Spleen (tissue), 11 donors: ENCODE data around the gene C14orf132. TPM values are rescaled to one million over a fixed set of nuclear protein-coding genes. Genes with fewer than 3 reads are reported as not detected.

Source experiments
- DNase-seq: peaks from one replicate; pipeline ENCODE4 v3.0.0-alpha.2; 2020
- H3K27ac ChIP-seq, 8 donors: fragments of 200-600 bp; sonication (generic) in 7 of 8; 1 replicate in 4 of 8; 2 replicates in 4 of 8; pipeline versions ENCODE4 v1.5.0 to v1.8.0; 2016 to 2021; ENCODE audit warnings: inconsistent platforms in 4 of 8, mild to moderate bottlenecking in 4 of 8, moderate library complexity in 1 of 8
- H3K27me3 ChIP-seq, 7 donors: fragments of 200-600 bp; sonication (generic) in 6 of 7; replicated peaks in 1 of 7; 1 replicate in 4 of 7; 2 replicates in 3 of 7; pipeline versions ENCODE4 v1.5.0 to v1.8.0; 2016 to 2021; ENCODE audit warnings: inconsistent platforms in 3 of 7, mild to moderate bottlenecking in 1 of 7
- H3K36me3 ChIP-seq, 6 donors: fragments of 200-600 bp; sonication (generic) in 5 of 6; 1 replicate in 4 of 6; 2 replicates in 2 of 6; pipeline versions ENCODE4 v1.5.0 to v1.8.0; 2016 to 2021; ENCODE audit warnings: inconsistent platforms in 2 of 6
- H3K4me1 ChIP-seq, 6 donors: fragments of 200-600 bp; sonication (generic) in 5 of 6; 1 replicate in 3 of 6; 2 replicates in 3 of 6; pipeline versions ENCODE4 v1.5.0 to v1.8.0; 2016 to 2021; ENCODE audit warnings: inconsistent platforms in 3 of 6
- H3K4me3 ChIP-seq, 8 donors: fragments of 200-600 bp; sonication (generic) in 7 of 8; 1 replicate in 4 of 8; 2 replicates in 4 of 8; pipeline versions ENCODE4 v1.5.0 to v1.8.0; 2016 to 2021; ENCODE audit warnings: inconsistent platforms in 4 of 8, mild to moderate bottlenecking in 4 of 8, moderate library complexity in 2 of 8
- H3K9me3 ChIP-seq, 8 donors: fragments of 200-600 bp; sonication (generic) in 7 of 8; 1 replicate in 4 of 8; 2 replicates in 4 of 8; pipeline versions ENCODE4 v1.5.0 to v1.8.0; 2016 to 2021; ENCODE audit warnings: inconsistent platforms in 4 of 8
- POLR2A ChIP-seq, 3 donors: fragments of 450-650 bp; IDR thresholded peaks; one replicate each; pipeline ENCODE4 v1.5.1; 2017; ENCODE audit warnings: antibody characterized with exemption in 3 of 3, mild to moderate bottlenecking in 1 of 3
- POLR2AphosphoS5 ChIP-seq, 3 donors: sonication (generic); formaldehyde crosslinking; IDR thresholded peaks; one replicate each; pipeline ENCODE4 v1.5.1; 2017; ENCODE audit warnings: antibody characterized with exemption in 3 of 3
- WGBS, 5 donors: extraction: QIAGEN DNeasy Blood & Tissue Kit in 3 of 5; methylation state at CpG; one replicate each; pipeline versions ENCODE4 v1.1.5 to v1.1.7; 2013 to 2018; 5-methylcytosine and 5-hydroxymethylcytosine counted together
- intact Hi-C: fragments of 100-400 bp; cut with DNase I; formaldehyde crosslinking; loops from one replicate; pipeline ENCODE4 v1.15.0; 2023; ENCODE audit warnings: low total_unique reads
- polyA plus RNA-seq, 3 donors: library from polyadenylated mRNA; stranded (reverse); fragments of 200-250 nt; gene quantifications; one replicate each; pipeline ENCODE4 v1.2.1, GENCODE V29; 2013
- total RNA-seq, 7 donors: library from RNA; depleted of rRNA in 3 of 7; stranded (reverse); fragments of >200 nt in 3 of 7; fragmentation: NEBNext Ultra II Directional in 4 of 7; extraction: Animal tissue kit (Norgen Biotek cat#: 25700) in 4 of 7; gene quantifications; one replicate each; pipeline versions ENCODE4 v1.1.0 to v1.2.1, GENCODE V29; 2016 to 2021
- TF ChIP-seq, protein P1 (sequence below), 11 experiments: fragments of 200-600 bp in 7 of 11; fragments of 450-650 bp in 4 of 11; sonication (generic) in 4 of 11; IDR thresholded peaks in 8 of 11; conservative IDR thresholded peaks in 3 of 11; 1 replicate in 7 of 11; 2 replicates in 4 of 11; pipeline versions ENCODE4 v1.4.0 to v1.8.0; 2016 to 2021; ENCODE audit warnings: antibody characterized with exemption in 11 of 11, inconsistent platforms in 4 of 11, mild to moderate bottlenecking in 1 of 11
- donor health status: healthy with polysubstance abuse.
- donor health status: DM: no; HTN: no; CAD: no; lungs with moderate emphysema.
- donor health status: DM: no; HTN: no; CAD: no.
- donor health status: Bipolar disorder and iron deficiency.
- donor health status: healthy.
- donor health status: DM: no; HTN: no; CAD: no.
- donor health status: DM: yes; HTN: yes; CAD: no.

The C14orf132 gene
- total and polyA plus RNA-seq, 10 donors: 1.8 to 16.4 (median 7.8) TPM

- 63 to 79% (median 75%) methylated on average over 5 to 12 of the region's 12 CpGs for WGBS, 5 donors
- H3K4me1 ChIP-seq: peaks cover 0 to 18% (median 4%) of the 10 kb centered on the region in 6 donors
- intact Hi-C loops: no loop called here
These were observed 57.8 kb downstream of the C14orf132 start for GRCh38 chr14:96096639-96097610.

GRCh38 chr14:96097752-96098151 is 58.6 kb downstream of the C14orf132 start:
- intact Hi-C loops: no loop called here
- H3K4me3 ChIP-seq: no peak overlapping the region
- H3K27ac ChIP-seq: no peak overlapping the region
- peaks cover 0 to 6% (median 0%) of the 10 kb centered on the region in 7 donors for H3K27me3 ChIP-seq
- H3K4me1 ChIP-seq: peaks cover 0 to 18% (median 4%) of the 10 kb centered on the region in 6 donors
- WGBS, 5 donors: 64 to 75% (median 66%) methylated on average over 7 of the region's 7 CpGs
- DNase-seq: no peak
- no peaks in the 10 kb centered on the region for H3K9me3 ChIP-seq
- TF ChIP-seq POLR2AphosphoS5 (IDR thresholded peaks at IDR 0.05) (no peak), POLR2A (IDR thresholded peaks at IDR 0.05) (no peak)
- TF ChIP-seq, protein P1, sequence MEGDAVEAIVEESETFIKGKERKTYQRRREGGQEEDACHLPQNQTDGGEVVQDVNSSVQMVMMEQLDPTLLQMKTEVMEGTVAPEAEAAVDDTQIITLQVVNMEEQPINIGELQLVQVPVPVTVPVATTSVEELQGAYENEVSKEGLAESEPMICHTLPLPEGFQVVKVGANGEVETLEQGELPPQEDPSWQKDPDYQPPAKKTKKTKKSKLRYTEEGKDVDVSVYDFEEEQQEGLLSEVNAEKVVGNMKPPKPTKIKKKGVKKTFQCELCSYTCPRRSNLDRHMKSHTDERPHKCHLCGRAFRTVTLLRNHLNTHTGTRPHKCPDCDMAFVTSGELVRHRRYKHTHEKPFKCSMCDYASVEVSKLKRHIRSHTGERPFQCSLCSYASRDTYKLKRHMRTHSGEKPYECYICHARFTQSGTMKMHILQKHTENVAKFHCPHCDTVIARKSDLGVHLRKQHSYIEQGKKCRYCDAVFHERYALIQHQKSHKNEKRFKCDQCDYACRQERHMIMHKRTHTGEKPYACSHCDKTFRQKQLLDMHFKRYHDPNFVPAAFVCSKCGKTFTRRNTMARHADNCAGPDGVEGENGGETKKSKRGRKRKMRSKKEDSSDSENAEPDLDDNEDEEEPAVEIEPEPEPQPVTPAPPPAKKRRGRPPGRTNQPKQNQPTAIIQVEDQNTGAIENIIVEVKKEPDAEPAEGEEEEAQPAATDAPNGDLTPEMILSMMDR (IDR thresholded peaks at IDR 0.05 in 8 of 11, conservative IDR thresholded peaks at IDR 0.05 in 3 of 11): no peak
- no peaks in the 10 kb centered on the region for H3K36me3 ChIP-seq

More at GRCh38 chr14:96096639-96097610, 57.8 kb downstream of the C14orf132 start:
- TF ChIP-seq POLR2A (IDR thresholded peaks at IDR 0.05) (no peak), POLR2AphosphoS5 (IDR thresholded peaks at IDR 0.05) (no peak)
- TF ChIP-seq, protein P1 (IDR thresholded peaks at IDR 0.05 in 8 of 11, conservative IDR thresholded peaks at IDR 0.05 in 3 of 11): no peak
- H3K27ac ChIP-seq: peak overlapping the region in 2 of 8 donors; percentile 42 to 46
- H3K4me3 ChIP-seq: no peak overlapping the region
- peaks cover 0 to 11% (median 0%) of the 10 kb centered on the region in 7 donors for H3K27me3 ChIP-seq
- no peaks in the 10 kb centered on the region for H3K9me3 ChIP-seq
- no peaks in the 10 kb centered on the region for H3K36me3 ChIP-seq
- no peak for DNase-seq

- Histone ChIP-seq H3K36me3 (no peaks in the 10 kb centered on the region), H3K4me3 (no peak overlapping the region), H3K4me1 (peaks cover 0 to 18% (median 4%) of the 10 kb centered on the region in 6 donors), H3K9me3 (no peaks in the 10 kb centered on the region), H3K27ac (no peak overlapping the region), H3K27me3 (peaks cover 0 to 6% (median 0%) of the 10 kb centered on the region in 7 donors)
- intact Hi-C loops: no loop called here
- TF ChIP-seq, protein P1 (IDR thresholded peaks at IDR 0.05 in 8 of 11, conservative IDR thresholded peaks at IDR 0.05 in 3 of 11): peak in 6 of 11 experiments; percentile 30 to 52 (median 40)
- no peak for TF ChIP-seq POLR2AphosphoS5 (IDR thresholded peaks at IDR 0.05)
- DNase-seq: no peak
- 39 to 56% (median 42%) methylated on average over 5 to 6 of the region's 6 CpGs for WGBS, 5 donors
These were observed 59.3 kb downstream of the C14orf132 start for GRCh38 chr14:96098309-96098998.

GRCh38 chr14:96098999-96099335 is 59.8 kb downstream of the C14orf132 start:
- no peak for DNase-seq

More at GRCh38 chr14:96098999-96099335, 59.8 kb downstream of the C14orf132 start:
- Histone ChIP-seq H3K9me3 (no peaks in the 10 kb centered on the region), H3K27me3 (peaks cover 0 to 6% (median 0%) of the 10 kb centered on the region in 7 donors), H3K36me3 (no peaks in the 10 kb centered on the region), H3K4me3 (no peak overlapping the region), H3K27ac (no peak overlapping the region), H3K4me1 (peaks cover 0 to 18% (median 4%) of the 10 kb centered on the region in 6 donors)
- intact Hi-C loops: no loop called here
- TF ChIP-seq, protein P1 (IDR thresholded peaks at IDR 0.05 in 8 of 11, conservative IDR thresholded peaks at IDR 0.05 in 3 of 11): peak in 3 of 11 experiments; percentile 5 to 8 (median 7)
- no peak for TF ChIP-seq POLR2A (IDR thresholded peaks at IDR 0.05)
